HEK293 (cell line): ENCODE data around the gene CBX1.

Source experiments
- CTCF ChIA-PET: fragments of 350-600 bp; formaldehyde crosslinking; extraction: SDS; loops from one replicate; lab custom pipeline; 2021; ENCODE audit warnings: antibody characterized with exemption; lab: Yijun Ruan, JAX
- POLR2A ChIA-PET: fragments of 300-600 bp; formaldehyde crosslinking; extraction: SDS; loops from one replicate; lab custom pipeline; 2020; ENCODE audit warnings: antibody characterized with exemption, inconsistent platforms; lab: Yijun Ruan, JAX
- H3K27ac ChIP-seq: fragments of 200-500 bp; sonication (Bioruptor generic); 2 replicates; pipeline ENCODE4 v1.5.1; 2014; ENCODE audit warnings: low read depth, low read length, control low read depth, inconsistent platforms; ENCODE audit errors: extremely low read depth
- H3K36me3 ChIP-seq, 2 experiments: fragments of 200-500 bp in 1 of 2; sonication (Bioruptor generic) in 1 of 2; 1 replicate in 1 of 2; 2 replicates in 1 of 2; pipeline ENCODE4 v1.5.1; 2014 to 2017; ENCODE audit warnings: inconsistent platforms in 2 of 2, low read length in 2 of 2; ENCODE audit not compliant: control insufficient read depth in 2 of 2, insufficient read depth in 1 of 2
- H3K4me1 ChIP-seq: fragments of 200-500 bp; sonication (Bioruptor generic); 2 replicates; pipeline ENCODE4 v1.5.1; 2014; ENCODE audit warnings: mild to moderate bottlenecking, low read length, inconsistent platforms; ENCODE audit not compliant: control insufficient read depth, insufficient read depth
- H3K4me3 ChIP-seq: 2 replicates; pipeline ENCODE4 v1.5.1; 2011; ENCODE audit warnings: low read depth, mild to moderate bottlenecking, control low read depth, low read length, moderate library complexity
- H3K9me3 ChIP-seq: fragments of 200-500 bp; sonication (Bioruptor generic); 2 replicates; pipeline ENCODE4 v1.5.1; 2014; ENCODE audit warnings: low read depth, low read length, inconsistent platforms; ENCODE audit not compliant: control insufficient read depth, insufficient read depth
- GLIS1 ChIP-seq: fragments of 450-650 bp; formaldehyde crosslinking; IDR thresholded peaks from 2 replicates; pipeline ENCODE4 v1.5.1; 2016; ENCODE audit warnings: missing biosample characterization, missing genetic modification characterization
- IKZF3 ChIP-seq: fragments of 450-650 bp; IDR thresholded peaks from 2 replicates; pipeline ENCODE4 v1.5.0; 2018; ENCODE audit warnings: missing biosample characterization, mild to moderate bottlenecking, missing genetic modification characterization, moderate library complexity
- PRDM1 ChIP-seq: fragments of 450-650 bp; formaldehyde crosslinking; IDR thresholded peaks from 2 replicates; pipeline ENCODE4; 2016; ENCODE audit warnings: missing biosample characterization, missing genetic modification characterization
- SETDB1 ChIP-seq: IDR thresholded peaks from one replicate; pipeline ENCODE4 v1.6.1; 2017; ENCODE audit warnings: mild to moderate bottlenecking, low read length, moderate library complexity, mixed read lengths; ENCODE audit not compliant: insufficient read length
- SP2 ChIP-seq: fragments of 450-650 bp; formaldehyde crosslinking; IDR thresholded peaks from 2 replicates; pipeline ENCODE4 v1.5.1; 2016; ENCODE audit warnings: missing biosample characterization, missing genetic modification characterization
- ZFP37 ChIP-seq: fragments of 450-650 bp; formaldehyde crosslinking; IDR thresholded peaks from 2 replicates; pipeline ENCODE4 v1.5.1; 2016; ENCODE audit warnings: missing biosample characterization, missing genetic modification characterization
- ZNF221 ChIP-seq: fragments of 450-650 bp; formaldehyde crosslinking; IDR thresholded peaks from 2 replicates; pipeline ENCODE4 v1.5.1; 2017; ENCODE audit warnings: missing biosample characterization, missing genetic modification characterization, borderline replicate concordance
- ZNF335 ChIP-seq: fragments of 450-650 bp; formaldehyde crosslinking; conservative IDR thresholded peaks from 2 replicates; pipeline ENCODE4 v1.5.1; 2016; ENCODE audit warnings: missing biosample characterization, missing genetic modification characterization
- ZNF394 ChIP-seq: fragments of 450-650 bp; formaldehyde crosslinking; IDR thresholded peaks from 2 replicates; pipeline ENCODE4 v1.5.1; 2016; ENCODE audit warnings: missing biosample characterization, missing genetic modification characterization, mild to moderate bottlenecking, moderate library complexity, borderline replicate concordance
- ZNF473 ChIP-seq: fragments of 450-650 bp; formaldehyde crosslinking; IDR thresholded peaks from 2 replicates; pipeline ENCODE4 v1.5.1; 2017; ENCODE audit warnings: missing biosample characterization, missing genetic modification characterization
- ZNF610 ChIP-seq: fragments of 450-650 bp; formaldehyde crosslinking; IDR thresholded peaks from 2 replicates; pipeline ENCODE4 v1.5.1; 2016; ENCODE audit warnings: missing biosample characterization, missing genetic modification characterization, borderline replicate concordance
- ZNF621 ChIP-seq: fragments of 450-650 bp; formaldehyde crosslinking; IDR thresholded peaks from 2 replicates; pipeline ENCODE4 v1.5.1; 2017; ENCODE audit warnings: missing biosample characterization, missing genetic modification characterization
- ZNF629 ChIP-seq: fragments of 450-650 bp; formaldehyde crosslinking; IDR thresholded peaks from 2 replicates; pipeline ENCODE4 v1.5.1; 2017; ENCODE audit warnings: missing biosample characterization, missing genetic modification characterization
- ZNF660 ChIP-seq: fragments of 450-650 bp; IDR thresholded peaks from 2 replicates; pipeline ENCODE4 v1.5.1; 2018; ENCODE audit warnings: missing biosample characterization, mild to moderate bottlenecking, missing genetic modification characterization
- ZNF670 ChIP-seq: fragments of 450-650 bp; formaldehyde crosslinking; IDR thresholded peaks from 2 replicates; pipeline ENCODE4 v1.5.1; 2016; ENCODE audit warnings: missing biosample characterization, missing genetic modification characterization, low read depth
- ZNF707 ChIP-seq: fragments of 450-650 bp; formaldehyde crosslinking; IDR thresholded peaks from 2 replicates; pipeline ENCODE4 v1.5.1; 2016; ENCODE audit warnings: missing biosample characterization, missing genetic modification characterization
- ZSCAN23 ChIP-seq: fragments of 450-650 bp; formaldehyde crosslinking; IDR thresholded peaks from 2 replicates; pipeline ENCODE4 v1.5.1; 2016; ENCODE audit warnings: missing biosample characterization, missing genetic modification characterization
- ZSCAN30 ChIP-seq: fragments of 450-650 bp; IDR thresholded peaks from 2 replicates; pipeline ENCODE4 v1.5.1; 2018; ENCODE audit warnings: missing biosample characterization, mild to moderate bottlenecking, missing genetic modification characterization, moderate library complexity
- TF ChIP-seq, protein P1 (sequence below): fragments of 450-650 bp; formaldehyde crosslinking; IDR thresholded peaks from 2 replicates; pipeline ENCODE4 v1.5.1; 2016; ENCODE audit warnings: missing biosample characterization, missing genetic modification characterization
- TF ChIP-seq, protein P2 (sequence below): fragments of 450-650 bp; formaldehyde crosslinking; IDR thresholded peaks from 2 replicates; pipeline ENCODE4 v1.5.1; 2016; ENCODE audit warnings: missing biosample characterization, missing genetic modification characterization
- TF ChIP-seq, protein P3 (sequence below): fragments of 450-650 bp; formaldehyde crosslinking; conservative IDR thresholded peaks from 2 replicates; pipeline ENCODE4 v1.5.1; 2016; ENCODE audit warnings: low read depth, missing biosample characterization, missing genetic modification characterization
- TF ChIP-seq, protein P4 (sequence below): fragments of 450-650 bp; formaldehyde crosslinking; IDR thresholded peaks from 2 replicates; pipeline ENCODE4 v1.5.1; 2016; ENCODE audit warnings: missing biosample characterization, missing genetic modification characterization

The CBX1 gene

DNA sequence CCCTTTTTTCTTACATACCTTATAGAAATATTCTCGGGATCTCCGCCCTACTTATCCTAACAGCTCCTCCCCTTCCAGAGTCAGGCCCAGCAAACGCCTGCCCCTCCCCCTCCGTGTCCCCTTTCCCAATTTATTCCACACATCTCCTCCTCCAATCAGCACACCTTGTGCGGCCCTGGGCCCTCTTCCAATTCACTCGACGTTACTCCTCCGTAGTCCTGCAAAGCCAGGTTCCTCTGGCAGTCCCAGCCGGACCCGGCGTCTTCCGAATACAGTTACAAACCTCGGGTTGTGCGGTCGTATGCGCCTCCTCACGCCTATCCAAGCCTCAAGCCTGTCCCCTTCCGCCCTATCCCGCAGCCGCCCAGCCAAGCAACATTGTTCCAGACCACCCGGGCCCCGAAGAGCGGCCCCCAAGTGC lies 677 bp downstream of the CBX1 start (continued):
- no peak for TF ChIP-seq ZSCAN23 (tag by site-specific recombination)
- no peak for TF ChIP-seq ZNF473 (tag by site-specific recombination)

DNA sequence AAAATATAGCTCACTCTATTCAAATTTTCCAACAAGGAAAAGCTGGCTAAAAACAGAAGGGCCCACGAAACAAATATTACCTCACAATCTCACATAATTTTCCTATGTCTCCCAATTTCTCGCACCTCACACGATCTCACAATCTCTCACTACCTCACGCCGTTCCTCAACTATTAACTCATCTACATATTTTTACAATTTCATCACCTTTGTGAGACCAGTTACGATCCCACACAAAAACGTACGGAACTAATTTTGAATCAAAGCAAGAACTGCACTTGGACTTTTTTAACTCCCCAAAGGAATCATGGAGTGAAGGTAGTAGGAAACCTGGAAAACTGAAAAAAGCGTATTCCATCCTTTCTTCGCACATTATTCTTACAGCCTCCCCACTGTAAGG lies 1.1 kb downstream of the CBX1 start:
- CTCF ChIA-PET = interaction anchor here (0.6 to 2.3 kb wide), 6 partner anchors 10 to 1606 kb away, joined by 3 to 10 read pairs (median 6); no protein-coding TSS in a partner anchor
- peaks cover 4% of the 10 kb centered on the region; the same call in 1 of the 2 replicates for H3K4me1 ChIP-seq
- POLR2A ChIA-PET = interaction anchor here (0.7 to 2.2 kb wide), 15 partner anchors 9 to 153 kb away, joined by 3 to 11 read pairs (median 5); partner anchors contain the start of gene NFE2L1
- H3K27ac ChIP-seq = peak overlapping the region; percentile 97
- no peaks in the 10 kb centered on the region for H3K9me3 ChIP-seq
- H3K36me3 ChIP-seq = peaks cover 6 to 11% of the 10 kb centered on the region in 2 experiments
- peak overlapping the region; percentile 85 for H3K4me3 ChIP-seq
- TF ChIP-seq GLIS1 (no peak), ZNF629 (tag by site-specific recombination) (peak; percentile 23; the same call in 1 of the 2 replicates), ZFP37 (tag by site-specific recombination) (no peak), ZNF335 (tag by site-specific recombination) (peak; percentile 81), PRDM1 (tag by site-specific recombination) (peak; percentile 48; the same call in 1 of the 2 replicates)
- TF ChIP-seq, protein P1, sequence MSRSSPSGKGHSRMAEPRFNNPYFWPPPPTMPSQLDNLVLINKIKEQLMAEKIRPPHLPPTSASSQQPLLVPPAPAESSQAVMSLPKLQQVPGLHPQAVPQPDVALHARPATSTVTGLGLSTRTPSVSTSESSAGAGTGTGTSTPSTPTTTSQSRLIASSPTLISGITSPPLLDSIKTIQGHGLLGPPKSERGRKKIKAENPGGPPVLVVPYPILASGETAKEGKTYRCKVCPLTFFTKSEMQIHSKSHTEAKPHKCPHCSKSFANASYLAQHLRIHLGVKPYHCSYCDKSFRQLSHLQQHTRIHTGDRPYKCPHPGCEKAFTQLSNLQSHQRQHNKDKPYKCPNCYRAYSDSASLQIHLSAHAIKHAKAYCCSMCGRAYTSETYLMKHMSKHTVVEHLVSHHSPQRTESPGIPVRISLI (tag by site-specific recombination) = peak; percentile 88
- TF ChIP-seq, all 188 proteins: peak for 4

DNA sequence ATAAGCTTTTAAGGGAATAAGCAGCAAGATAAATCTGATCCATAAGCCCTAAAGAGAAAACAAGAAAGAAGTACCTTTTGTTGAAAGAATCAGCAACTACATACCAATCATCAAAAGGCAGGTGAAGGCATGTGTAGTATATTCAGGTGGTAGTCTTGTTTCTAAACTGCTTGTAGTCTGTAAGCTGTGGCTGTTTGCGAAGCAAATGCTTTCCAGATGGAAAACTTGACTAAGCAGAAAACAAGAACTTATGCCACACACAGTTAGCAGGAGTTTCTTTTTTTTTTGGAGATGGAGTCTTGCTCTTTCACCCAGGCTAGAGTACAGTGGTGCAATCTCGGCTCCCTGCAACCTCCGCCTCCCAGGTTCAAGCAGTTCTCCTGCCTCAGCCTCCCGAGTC lies 5.7 kb downstream of the CBX1 start:
- ChIA-PET CTCF (interaction anchor here (0.6 to 4.2 kb wide), 7 partner anchors 9 to 77 kb away, joined by 3 to 31 read pairs (median 9); no protein-coding TSS in a partner anchor), POLR2A (no interaction called here)
- H3K4me3 ChIP-seq = no peak overlapping the region
- peaks cover 11% of the 10 kb centered on the region for H3K4me1 ChIP-seq
- H3K27ac ChIP-seq = no peak overlapping the region
- no peaks in the 10 kb centered on the region for H3K9me3 ChIP-seq
- H3K36me3 ChIP-seq = peaks cover 22 to 32% of the 10 kb centered on the region in 2 experiments
- TF ChIP-seq ZNF670 (tag by site-specific recombination) (no peak), ZFP37 (tag by site-specific recombination) (no peak), ZNF335 (tag by site-specific recombination) (no peak), ZNF621 (tag by site-specific recombination) (no peak), ZNF660 (tag by site-specific recombination) (no peak), ZNF610 (tag by site-specific recombination) (no peak), SETDB1 (no peak), ZNF394 (no peak), IKZF3 (tag by site-specific recombination) (no peak), SP2 (no peak), ZSCAN23 (tag by site-specific recombination) (no peak), ZNF707 (tag by site-specific recombination) (no peak), ZNF221 (tag by site-specific recombination) (no peak), ZSCAN30 (tag by site-specific recombination) (no peak)
- TF ChIP-seq, protein P2, sequence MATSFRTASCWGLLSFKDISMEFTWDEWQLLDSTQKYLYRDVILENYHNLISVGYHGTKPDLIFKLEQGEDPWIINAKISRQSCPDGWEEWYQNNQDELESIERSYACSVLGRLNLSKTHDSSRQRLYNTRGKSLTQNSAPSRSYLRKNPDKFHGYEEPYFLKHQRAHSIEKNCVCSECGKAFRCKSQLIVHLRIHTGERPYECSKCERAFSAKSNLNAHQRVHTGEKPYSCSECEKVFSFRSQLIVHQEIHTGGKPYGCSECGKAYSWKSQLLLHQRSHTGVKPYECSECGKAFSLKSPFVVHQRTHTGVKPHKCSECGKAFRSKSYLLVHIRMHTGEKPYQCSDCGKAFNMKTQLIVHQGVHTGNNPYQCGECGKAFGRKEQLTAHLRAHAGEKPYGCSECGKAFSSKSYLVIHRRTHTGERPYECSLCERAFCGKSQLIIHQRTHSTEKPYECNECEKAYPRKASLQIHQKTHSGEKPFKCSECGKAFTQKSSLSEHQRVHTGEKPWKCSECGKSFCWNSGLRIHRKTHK (tag by site-specific recombination) = no peak
- TF ChIP-seq, protein P3, sequence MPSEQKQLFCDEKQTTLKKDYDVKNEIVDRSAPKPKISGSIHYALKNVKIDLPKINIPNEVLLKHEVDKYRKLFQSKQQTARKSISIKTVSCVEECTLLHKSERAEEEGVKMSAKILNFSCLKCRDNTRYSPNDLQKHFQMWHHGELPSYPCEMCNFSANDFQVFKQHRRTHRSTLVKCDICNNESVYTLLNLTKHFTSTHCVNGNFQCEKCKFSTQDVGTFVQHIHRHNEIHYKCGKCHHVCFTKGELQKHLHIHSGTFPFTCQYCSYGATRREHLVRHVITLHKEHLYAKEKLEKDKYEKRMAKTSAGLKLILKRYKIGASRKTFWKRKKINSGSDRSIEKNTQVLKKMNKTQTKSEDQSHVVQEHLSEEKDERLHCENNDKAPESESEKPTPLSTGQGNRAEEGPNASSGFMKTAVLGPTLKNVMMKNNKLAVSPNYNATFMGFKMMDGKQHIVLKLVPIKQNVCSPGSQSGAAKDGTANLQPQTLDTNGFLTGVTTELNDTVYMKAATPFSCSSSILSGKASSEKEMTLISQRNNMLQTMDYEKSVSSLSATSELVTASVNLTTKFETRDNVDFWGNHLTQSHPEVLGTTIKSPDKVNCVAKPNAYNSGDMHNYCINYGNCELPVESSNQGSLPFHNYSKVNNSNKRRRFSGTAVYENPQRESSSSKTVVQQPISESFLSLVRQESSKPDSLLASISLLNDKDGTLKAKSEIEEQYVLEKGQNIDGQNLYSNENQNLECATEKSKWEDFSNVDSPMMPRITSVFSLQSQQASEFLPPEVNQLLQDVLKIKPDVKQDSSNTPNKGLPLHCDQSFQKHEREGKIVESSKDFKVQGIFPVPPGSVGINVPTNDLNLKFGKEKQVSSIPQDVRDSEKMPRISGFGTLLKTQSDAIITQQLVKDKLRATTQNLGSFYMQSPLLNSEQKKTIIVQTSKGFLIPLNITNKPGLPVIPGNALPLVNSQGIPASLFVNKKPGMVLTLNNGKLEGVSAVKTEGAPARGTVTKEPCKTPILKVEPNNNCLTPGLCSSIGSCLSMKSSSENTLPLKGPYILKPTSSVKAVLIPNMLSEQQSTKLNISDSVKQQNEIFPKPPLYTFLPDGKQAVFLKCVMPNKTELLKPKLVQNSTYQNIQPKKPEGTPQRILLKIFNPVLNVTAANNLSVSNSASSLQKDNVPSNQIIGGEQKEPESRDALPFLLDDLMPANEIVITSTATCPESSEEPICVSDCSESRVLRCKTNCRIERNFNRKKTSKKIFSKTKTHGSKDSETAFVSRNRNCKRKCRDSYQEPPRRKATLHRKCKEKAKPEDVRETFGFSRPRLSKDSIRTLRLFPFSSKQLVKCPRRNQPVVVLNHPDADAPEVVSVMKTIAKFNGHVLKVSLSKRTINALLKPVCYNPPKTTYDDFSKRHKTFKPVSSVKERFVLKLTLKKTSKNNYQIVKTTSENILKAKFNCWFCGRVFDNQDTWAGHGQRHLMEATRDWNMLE = no peak
- TF ChIP-seq, protein P4, sequence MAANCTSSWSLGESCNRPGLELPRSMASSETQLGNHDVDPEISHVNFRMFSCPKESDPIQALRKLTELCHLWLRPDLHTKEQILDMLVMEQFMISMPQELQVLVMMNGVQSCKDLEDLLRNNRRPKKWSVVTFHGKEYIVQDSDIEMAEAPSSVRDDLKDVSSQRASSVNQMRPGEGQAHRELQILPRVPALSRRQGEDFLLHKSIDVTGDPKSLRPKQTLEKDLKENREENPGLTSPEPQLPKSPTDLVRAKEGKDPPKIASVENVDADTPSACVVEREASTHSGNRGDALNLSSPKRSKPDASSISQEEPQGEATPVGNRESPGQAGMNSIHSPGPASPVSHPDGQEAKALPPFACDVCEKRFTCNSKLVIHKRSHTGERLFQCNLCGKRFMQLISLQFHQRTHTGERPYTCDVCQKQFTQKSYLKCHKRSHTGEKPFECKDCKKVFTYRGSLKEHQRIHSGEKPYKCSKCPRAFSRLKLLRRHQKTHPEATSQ (tag by site-specific recombination) = no peak
